HK-2 (cell line): ENCODE measurements around the gene UBE2V1.
"Not testable (repeated sequence)": the region's sequence is repeated elsewhere in the genome, so short reads cannot be mapped to it uniquely, and the experiment has no call there.

Source experiments
- DNase-seq: peaks from one replicate; pipeline ENCODE4 v3.0.0-alpha.2; 2018; ENCODE audit not compliant: unreplicated experiment

The UBE2V1 gene

GRCh38 chr20:50112512-50113419, at the start of gene UBE2V1:
UBE2V1 (minus strand) TSS chr20:50113150; CDS start chr20:50113128, 22 bp downstream.
- peak; percentile 95 for DNase-seq

GRCh38 chr20:50161494-50161893, 48.5 kb upstream of the UBE2V1 start:
- not testable (repeated sequence) for DNase-seq

- peak; percentile 93 for DNase-seq
Observed at GRCh38 chr20:50153500-50154377, 40.8 kb upstream of the UBE2V1 start, which contains the start of gene PEDS1. PEDS1 (minus strand) TSS chr20:50153723; CDS start chr20:50153637, 86 bp downstream.

GRCh38 chr20:50153153-50153499, 40.2 kb upstream of the UBE2V1 start:
- no peak for DNase-seq

GRCh38 chr20:50152394-50153152, 39.6 kb upstream of the UBE2V1 start:
- DNase-seq, result peak; percentile 29

- no peak for DNase-seq
Observed at GRCh38 chr20:50151034-50151743, 38.2 kb upstream of the UBE2V1 start.

- no peak for DNase-seq
Observed at GRCh38 chr20:50149481-50150254, 36.7 kb upstream of the UBE2V1 start.

- peak; percentile 28 for DNase-seq
Observed at GRCh38 chr20:50146732-50147662, 34.0 kb upstream of the UBE2V1 start.

- no peak for DNase-seq
Observed at GRCh38 chr20:50146214-50146613, 33.3 kb upstream of the UBE2V1 start.

GRCh38 chr20:50145566-50145965, 32.6 kb upstream of the UBE2V1 start:
- no peak for DNase-seq

GRCh38 chr20:50144362-50144761, 31.4 kb upstream of the UBE2V1 start:
- peak; percentile 71 for DNase-seq

GRCh38 chr20:50142812-50143211, 29.9 kb upstream of the UBE2V1 start:
- no peak for DNase-seq

GRCh38 chr20:50141811-50142561, 29.0 kb upstream of the UBE2V1 start:
- DNase-seq, result no peak

- no peak for DNase-seq
Observed at GRCh38 chr20:50141018-50141675, 28.2 kb upstream of the UBE2V1 start.

GRCh38 chr20:50140339-50140859, 27.4 kb upstream of the UBE2V1 start:
- no peak for DNase-seq

- no peak for DNase-seq
Observed at GRCh38 chr20:50138479-50139393, 25.8 kb upstream of the UBE2V1 start.

- DNase-seq, result no peak
Observed at GRCh38 chr20:50138120-50138478, 25.1 kb upstream of the UBE2V1 start.
